ENCODE results near the gene MUC13. TPM values are rescaled to one million over a fixed set of nuclear protein-coding genes. Genes with fewer than 3 reads are reported as not detected.

Gene MUC13
- total and polyA plus RNA-seq, 9 of the 15 experiments (the other 6 are each of a cell fraction or from before 2014, with no cell fraction given), result 0.09 TPM; not detected in 8

DNA sequence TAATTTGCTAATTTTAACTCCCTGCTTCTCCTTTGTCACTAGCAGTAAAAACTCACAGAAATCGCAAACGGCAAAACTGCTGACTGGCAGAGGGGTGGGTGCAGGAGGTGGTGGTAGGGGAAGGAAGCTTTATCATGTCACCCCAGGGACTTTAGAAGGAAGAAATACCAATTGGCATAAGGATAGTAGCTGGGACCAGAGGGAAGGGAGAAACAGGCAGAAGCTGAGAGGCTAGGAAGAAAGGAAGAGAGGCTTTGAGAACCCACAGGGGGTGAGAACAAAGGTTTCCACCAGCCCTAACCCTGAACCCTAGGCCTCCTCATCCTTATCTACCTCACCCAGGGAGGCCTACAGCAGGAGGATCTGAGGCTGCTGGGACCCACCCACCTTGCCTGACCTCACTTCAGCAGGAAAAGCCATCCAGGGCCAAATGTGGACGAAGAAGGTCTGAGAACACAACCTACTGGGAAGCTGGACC lies 58.1 kb downstream of the MUC13 start (continued):
- TF ChIP-seq, protein P1, sequence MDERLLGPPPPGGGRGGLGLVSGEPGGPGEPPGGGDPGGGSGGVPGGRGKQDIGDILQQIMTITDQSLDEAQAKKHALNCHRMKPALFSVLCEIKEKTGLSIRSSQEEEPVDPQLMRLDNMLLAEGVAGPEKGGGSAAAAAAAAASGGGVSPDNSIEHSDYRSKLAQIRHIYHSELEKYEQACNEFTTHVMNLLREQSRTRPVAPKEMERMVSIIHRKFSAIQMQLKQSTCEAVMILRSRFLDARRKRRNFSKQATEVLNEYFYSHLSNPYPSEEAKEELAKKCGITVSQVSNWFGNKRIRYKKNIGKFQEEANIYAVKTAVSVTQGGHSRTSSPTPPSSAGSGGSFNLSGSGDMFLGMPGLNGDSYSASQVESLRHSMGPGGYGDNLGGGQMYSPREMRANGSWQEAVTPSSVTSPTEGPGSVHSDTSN (CRISPR knock-in tag; IDR thresholded peaks at IDR 0.05; ENCODE audit: low read depth), result no peak
- TF ChIP-seq, protein P1 (tag; conservative IDR thresholded peaks at IDR 0.05; ENCODE audit: low read depth), result no peak
- peak; percentile 34 for TF ChIP-seq RBBP5 (IDR thresholded peaks at IDR 0.05; ENCODE audit: borderline replicate concordance, insufficient read depth, low read length, poor library complexity, severe bottlenecking)
- peak; percentile 78 for TF ChIP-seq SMARCA4 (IDR thresholded peaks at IDR 0.05)
- TF ChIP-seq FOXJ3 (CRISPR knock-in tag; IDR thresholded peaks at IDR 0.05), result no peak
- no peak for TF ChIP-seq CBX3 (IDR thresholded peaks at IDR 0.05; ENCODE audit: borderline replicate concordance in 1 of 2, low read length in 2 of 2)
- peak; percentile 5 to 48; a peak in 1 of 4 replicates for TF ChIP-seq KDM1A (IDR thresholded peaks at IDR 0.05)
- no peak for TF ChIP-seq ZFP1 (CRISPR knock-in tag; IDR thresholded peaks at IDR 0.05)
- no peak for TF ChIP-seq SRSF1 (IDR thresholded peaks at IDR 0.05; ENCODE audit: low read depth, low read length)
- TF ChIP-seq SP1 (CRISPR knock-in tag; IDR thresholded peaks at IDR 0.05), result no peak
- no peak for TF ChIP-seq ZNF134 (CRISPR knock-in tag; conservative IDR thresholded peaks at IDR 0.05)
- TF ChIP-seq PHTF2 (CRISPR knock-in tag; IDR thresholded peaks at IDR 0.05), result no peak
- TF ChIP-seq HOXB6 (CRISPR knock-in tag; IDR thresholded peaks at IDR 0.05; ENCODE audit: borderline replicate concordance), result no peak
- TF ChIP-seq PHF8 (IDR thresholded peaks at IDR 0.05; ENCODE audit: borderline replicate concordance, low read length), result no peak
- TF ChIP-seq CBFA2T3 (IDR thresholded peaks at IDR 0.05), result peak; percentile 87
- peak; percentile 70; the same call in 1 of the 2 replicates for TF ChIP-seq SMARCE1 (IDR thresholded peaks at IDR 0.05)
- no peak for TF ChIP-seq CHCHD3 (CRISPR knock-in tag; IDR thresholded peaks at IDR 0.05)
- TF ChIP-seq, protein P2, sequence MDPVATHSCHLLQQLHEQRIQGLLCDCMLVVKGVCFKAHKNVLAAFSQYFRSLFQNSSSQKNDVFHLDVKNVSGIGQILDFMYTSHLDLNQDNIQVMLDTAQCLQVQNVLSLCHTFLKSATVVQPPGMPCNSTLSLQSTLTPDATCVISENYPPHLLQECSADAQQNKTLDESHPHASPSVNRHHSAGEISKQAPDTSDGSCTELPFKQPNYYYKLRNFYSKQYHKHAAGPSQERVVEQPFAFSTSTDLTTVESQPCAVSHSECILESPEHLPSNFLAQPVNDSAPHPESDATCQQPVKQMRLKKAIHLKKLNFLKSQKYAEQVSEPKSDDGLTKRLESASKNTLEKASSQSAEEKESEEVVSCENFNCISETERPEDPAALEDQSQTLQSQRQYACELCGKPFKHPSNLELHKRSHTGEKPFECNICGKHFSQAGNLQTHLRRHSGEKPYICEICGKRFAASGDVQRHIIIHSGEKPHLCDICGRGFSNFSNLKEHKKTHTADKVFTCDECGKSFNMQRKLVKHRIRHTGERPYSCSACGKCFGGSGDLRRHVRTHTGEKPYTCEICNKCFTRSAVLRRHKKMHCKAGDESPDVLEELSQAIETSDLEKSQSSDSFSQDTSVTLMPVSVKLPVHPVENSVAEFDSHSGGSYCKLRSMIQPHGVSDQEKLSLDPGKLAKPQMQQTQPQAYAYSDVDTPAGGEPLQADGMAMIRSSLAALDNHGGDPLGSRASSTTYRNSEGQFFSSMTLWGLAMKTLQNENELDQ (CRISPR knock-in tag; IDR thresholded peaks at IDR 0.05; ENCODE audit: borderline replicate concordance), result no peak
- TF ChIP-seq TGIF2 (CRISPR knock-in tag; IDR thresholded peaks at IDR 0.05), result no peak
- TF ChIP-seq NONO (IDR thresholded peaks at IDR 0.05; ENCODE audit: low read depth in 2 of 2, low read length in 1 of 2), result no peak
- no peak for TF ChIP-seq HDAC1 (IDR thresholded peaks at IDR 0.05)
- peak; percentile 53; the same call in 1 of the 2 replicates for TF ChIP-seq MAFF (IDR thresholded peaks at IDR 0.05; ENCODE audit: low read length)
- TF ChIP-seq MYC (IDR thresholded peaks at IDR 0.05; ENCODE audit: low read depth, low read length), result 0 out of 2 replicates have a peak, but pooled peaks have one; percentile 18
- TF ChIP-seq MYC (CRISPR knock-in tag; IDR thresholded peaks at IDR 0.05; ENCODE audit: borderline replicate concordance, low read depth), result no peak
- TF ChIP-seq, protein P3, sequence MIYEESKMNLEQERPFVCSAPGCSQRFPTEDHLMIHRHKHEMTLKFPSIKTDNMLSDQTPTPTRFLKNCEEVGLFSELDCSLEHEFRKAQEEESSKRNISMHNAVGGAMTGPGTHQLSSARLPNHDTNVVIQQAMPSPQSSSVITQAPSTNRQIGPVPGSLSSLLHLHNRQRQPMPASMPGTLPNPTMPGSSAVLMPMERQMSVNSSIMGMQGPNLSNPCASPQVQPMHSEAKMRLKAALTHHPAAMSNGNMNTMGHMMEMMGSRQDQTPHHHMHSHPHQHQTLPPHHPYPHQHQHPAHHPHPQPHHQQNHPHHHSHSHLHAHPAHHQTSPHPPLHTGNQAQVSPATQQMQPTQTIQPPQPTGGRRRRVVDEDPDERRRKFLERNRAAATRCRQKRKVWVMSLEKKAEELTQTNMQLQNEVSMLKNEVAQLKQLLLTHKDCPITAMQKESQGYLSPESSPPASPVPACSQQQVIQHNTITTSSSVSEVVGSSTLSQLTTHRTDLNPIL (CRISPR knock-in tag; IDR thresholded peaks at IDR 0.05), result no peak

Data from K562 (cell line).